Peyer's patch (tissue), 4 donors: Measurements from ENCODE around the gene OR4B1.

Experiments used
- CTCF ChIP-seq, 6 experiments: fragments of 450-650 bp in 4 of 6; fragments of 200-600 bp in 2 of 6; sonication (generic) in 1 of 6; IDR thresholded peaks; one replicate each; pipeline ENCODE4 v1.5.1; 2017 to 2019; ENCODE audit warnings: antibody characterized with exemption in 6 of 6, mild to moderate bottlenecking in 3 of 6, moderate library complexity in 1 of 6
- POLR2A ChIP-seq, 2 donors: fragments of 450-650 bp; IDR thresholded peaks; one replicate each; pipeline ENCODE4 v1.5.1; 2017; ENCODE audit warnings: antibody characterized with exemption in 2 of 2, mild to moderate bottlenecking in 2 of 2, moderate library complexity in 2 of 2

GRCh38 chr11:48248902-48249301, 32.3 kb downstream of the OR4B1 start:
- TF ChIP-seq CTCF (IDR thresholded peaks at IDR 0.05) = no peak
- TF ChIP-seq POLR2A (IDR thresholded peaks at IDR 0.05) = no peak
